Smooth muscle cell (in vitro differentiated cells): ENCODE results near the gene MSI2. TPM values are rescaled to one million over a fixed set of nuclear protein-coding genes. Genes with fewer than 3 reads are reported as not detected.

Experiments used
- DNase-seq: peaks from one replicate; lab custom pipeline; 2025; ENCODE audit not compliant: unreplicated experiment; lab: John Stamatoyannopoulos, UW
- H2AFZ ChIP-seq: fragments of 200-600 bp; sonication (generic); 2 replicates; pipeline ENCODE4 v1.6.0; 2016; ENCODE audit warnings: antibody characterized with exemption, low read depth, mild to moderate bottlenecking
- H3F3A ChIP-seq: fragments of 200-600 bp; sonication (generic); 2 replicates; pipeline ENCODE4 v1.6.0; 2017; ENCODE audit warnings: antibody characterized with exemption, low read depth
- H3K27ac ChIP-seq: fragments of 200-600 bp; sonication (generic); 2 replicates; pipeline ENCODE4 v1.5.1; 2016; ENCODE audit warnings: low read depth, mild to moderate bottlenecking
- H3K27me3 ChIP-seq: fragments of 200-600 bp; sonication (generic); 2 replicates; pipeline ENCODE4 v1.6.1; 2016; ENCODE audit warnings: low read depth, mild to moderate bottlenecking
- H3K36me3 ChIP-seq: fragments of 200-600 bp; sonication (generic); 2 replicates; pipeline ENCODE4 v1.5.1; 2016; ENCODE audit warnings: low read depth
- H3K4me1 ChIP-seq: fragments of 200-600 bp; sonication (generic); 2 replicates; pipeline ENCODE4 v1.5.1; 2016; ENCODE audit warnings: low read depth
- H3K4me2 ChIP-seq: fragments of 200-600 bp; sonication (generic); 2 replicates; pipeline ENCODE4 v1.6.0; 2016; ENCODE audit warnings: mild to moderate bottlenecking
- H3K4me3 ChIP-seq: fragments of 200-600 bp; sonication (generic); 2 replicates; pipeline ENCODE4 v1.5.1; 2016; ENCODE audit warnings: mild to moderate bottlenecking
- H3K79me2 ChIP-seq: fragments of 200-600 bp; sonication (generic); 2 replicates; pipeline ENCODE4 v1.6.0; 2016; ENCODE audit warnings: low read depth, mild to moderate bottlenecking
- H3K9ac ChIP-seq: fragments of 200-600 bp; sonication (generic); 2 replicates; pipeline ENCODE4 v1.6.0; 2016; ENCODE audit warnings: low read depth
- H3K9me3 ChIP-seq: fragments of 200-600 bp; sonication (generic); replicated peaks from 2 replicates; pipeline ENCODE4 v1.5.1; 2016; ENCODE audit warnings: low read depth
- H4K20me1 ChIP-seq: fragments of 200-600 bp; sonication (generic); 2 replicates; pipeline ENCODE4 v1.6.0; 2016; ENCODE audit warnings: low read depth
- WGBS: methylation state at CpG from one replicate; pipeline ENCODE4 v1.1.7; 2016; ENCODE audit warnings: low lambda C conversion rate; 5-methylcytosine and 5-hydroxymethylcytosine counted together
- polyA plus RNA-seq: library from polyadenylated mRNA; unstranded; fragments of >200 nt; fragmentation: Nextera tagmentation; extraction: Ambion mirVana; gene quantifications from 2 replicates; pipeline ENCODE4 v1.2.1, GENCODE V29; 2016
- total RNA-seq: library from RNA; depleted of rRNA; stranded (reverse); fragments of >200 nt; gene quantifications from 2 replicates; pipeline ENCODE4 v1.2.3, GENCODE V29; 2014
- TF ChIP-seq, protein P1 (sequence below): fragments of 200-600 bp; sonication (generic); IDR thresholded peaks from 2 replicates; pipeline ENCODE4 v1.5.1; 2017; ENCODE audit warnings: borderline replicate concordance, mild to moderate bottlenecking, antibody characterized with exemption; ENCODE audit not compliant: insufficient read depth, poor library complexity, severe bottlenecking

Gene MSI2
- total and polyA plus RNA-seq, 2 experiments from 2014 or later: 5.7 to 36.5 TPM

DNA sequence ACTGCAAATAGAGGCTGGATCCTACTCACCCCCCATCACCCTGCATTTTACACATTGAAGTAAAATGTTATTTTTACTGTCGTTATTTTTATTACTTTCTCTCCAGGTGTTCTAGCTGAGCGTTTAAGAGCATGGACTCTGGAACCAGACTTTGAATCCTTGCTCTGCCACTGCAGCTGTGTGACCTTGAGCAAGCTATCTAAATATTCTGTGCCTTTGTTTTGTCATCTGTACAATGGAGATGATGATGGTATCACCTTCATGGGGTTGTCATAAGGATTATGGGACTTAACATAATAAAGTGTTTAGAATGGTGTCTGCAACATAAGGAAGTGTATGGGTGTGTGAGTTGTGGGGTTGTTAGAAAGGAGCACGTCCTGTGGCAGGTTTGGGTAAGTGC lies 17.8 kb downstream of the MSI2 start:
- peaks cover 76% of the 10 kb centered on the region for H4K20me1 ChIP-seq
- no peaks in the 10 kb centered on the region for H3K27me3 ChIP-seq
- H3K4me3 ChIP-seq: no peak overlapping the region
- H3F3A ChIP-seq: no peaks in the 10 kb centered on the region
- peaks cover 18% of the 10 kb centered on the region for H3K79me2 ChIP-seq
- no peak overlapping the region for H3K27ac ChIP-seq
- no peak overlapping the region for H3K4me2 ChIP-seq
- WGBS: 93% methylated on average over 3 of the region's 3 CpGs
- no peak overlapping the region for H3K9ac ChIP-seq
- H3K36me3 ChIP-seq: no peaks in the 10 kb centered on the region
- TF ChIP-seq, protein P1, sequence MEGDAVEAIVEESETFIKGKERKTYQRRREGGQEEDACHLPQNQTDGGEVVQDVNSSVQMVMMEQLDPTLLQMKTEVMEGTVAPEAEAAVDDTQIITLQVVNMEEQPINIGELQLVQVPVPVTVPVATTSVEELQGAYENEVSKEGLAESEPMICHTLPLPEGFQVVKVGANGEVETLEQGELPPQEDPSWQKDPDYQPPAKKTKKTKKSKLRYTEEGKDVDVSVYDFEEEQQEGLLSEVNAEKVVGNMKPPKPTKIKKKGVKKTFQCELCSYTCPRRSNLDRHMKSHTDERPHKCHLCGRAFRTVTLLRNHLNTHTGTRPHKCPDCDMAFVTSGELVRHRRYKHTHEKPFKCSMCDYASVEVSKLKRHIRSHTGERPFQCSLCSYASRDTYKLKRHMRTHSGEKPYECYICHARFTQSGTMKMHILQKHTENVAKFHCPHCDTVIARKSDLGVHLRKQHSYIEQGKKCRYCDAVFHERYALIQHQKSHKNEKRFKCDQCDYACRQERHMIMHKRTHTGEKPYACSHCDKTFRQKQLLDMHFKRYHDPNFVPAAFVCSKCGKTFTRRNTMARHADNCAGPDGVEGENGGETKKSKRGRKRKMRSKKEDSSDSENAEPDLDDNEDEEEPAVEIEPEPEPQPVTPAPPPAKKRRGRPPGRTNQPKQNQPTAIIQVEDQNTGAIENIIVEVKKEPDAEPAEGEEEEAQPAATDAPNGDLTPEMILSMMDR: no peak
- H3K9me3 ChIP-seq: no peaks in the 10 kb centered on the region
- no peak for DNase-seq
- no peak overlapping the region for H2AFZ ChIP-seq
- peaks cover 15% of the 10 kb centered on the region for H3K4me1 ChIP-seq

DNA sequence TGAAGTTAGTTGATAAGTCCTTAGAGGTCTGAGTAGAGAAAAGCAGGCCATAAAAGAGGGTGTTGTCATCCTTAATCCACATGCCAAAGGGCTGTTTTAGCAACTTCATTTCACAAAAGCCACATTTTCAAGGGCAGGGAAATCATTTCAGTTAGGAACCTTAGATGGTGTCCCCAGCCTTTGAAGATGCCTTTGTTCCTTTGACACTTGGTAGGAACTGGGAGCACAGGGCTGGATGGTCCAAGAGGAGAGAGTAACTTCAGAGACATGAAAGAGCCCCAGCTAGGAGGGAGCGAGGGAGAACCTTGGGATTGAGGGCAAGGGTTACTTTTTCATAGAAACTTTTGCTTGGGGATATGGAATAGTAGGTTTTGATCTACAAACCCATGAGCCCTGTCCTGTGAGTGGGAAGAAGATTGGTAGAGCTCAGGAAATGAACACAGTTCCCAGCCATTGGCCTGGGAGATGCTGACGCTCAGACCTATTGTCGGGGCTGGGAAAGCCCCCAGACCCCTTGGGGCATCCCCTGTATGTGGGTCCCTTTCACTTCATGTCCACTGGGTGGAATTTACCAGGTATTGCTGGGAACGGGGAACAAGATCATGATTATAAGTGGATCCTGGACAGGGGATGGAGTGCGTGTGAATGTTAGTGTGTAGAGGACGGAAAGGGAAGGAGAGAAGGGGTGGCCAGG lies 18.9 kb downstream of the MSI2 start:
- Histone ChIP-seq H3K79me2 (peaks cover 11% of the 10 kb centered on the region), H4K20me1 (peaks cover 74% of the 10 kb centered on the region), H3K9me3 (no peaks in the 10 kb centered on the region), H3K27ac (no peak overlapping the region), H3K4me3 (no peak overlapping the region), H2AFZ (no peak overlapping the region), H3F3A (no peaks in the 10 kb centered on the region), H3K4me2 (no peak overlapping the region), H3K9ac (no peak overlapping the region), H3K27me3 (no peaks in the 10 kb centered on the region), H3K36me3 (no peaks in the 10 kb centered on the region), H3K4me1 (peaks cover 14% of the 10 kb centered on the region)
- TF ChIP-seq, protein P1: no peak
- 96% methylated on average over 6 of the region's 6 CpGs for WGBS
- DNase-seq: no peak

DNA sequence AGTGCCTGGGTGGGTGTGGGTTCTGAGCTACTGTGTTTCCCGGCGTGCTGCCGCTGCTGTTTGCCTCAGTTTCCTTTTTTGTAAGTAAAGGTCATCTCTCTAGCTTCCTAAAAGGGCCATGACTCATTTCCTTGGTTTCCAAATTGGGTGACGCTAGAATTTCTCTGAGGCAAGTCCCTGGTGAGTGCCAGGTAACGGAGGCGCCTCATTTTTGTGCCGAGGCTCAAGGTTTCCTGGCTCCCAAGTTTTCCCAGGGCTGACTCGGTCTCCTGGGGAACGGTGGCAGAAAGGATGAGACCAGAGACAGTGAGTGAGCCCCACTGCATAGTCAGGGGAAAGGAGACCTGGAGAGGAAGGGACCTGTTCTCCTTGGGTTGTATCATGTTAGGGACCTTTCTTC lies 20.3 kb downstream of the MSI2 start:
- peaks cover 69% of the 10 kb centered on the region for H4K20me1 ChIP-seq
- no peak overlapping the region for H3K27ac ChIP-seq
- H3K36me3 ChIP-seq: no peaks in the 10 kb centered on the region
- no peak for DNase-seq
- H3K4me2 ChIP-seq: no peak overlapping the region
- no peaks in the 10 kb centered on the region for H3F3A ChIP-seq
- WGBS: 96% methylated on average over 9 of the region's 9 CpGs
- no peaks in the 10 kb centered on the region for H3K9me3 ChIP-seq
- H3K4me1 ChIP-seq: peaks cover 5% of the 10 kb centered on the region
- H3K9ac ChIP-seq: no peak overlapping the region
- H3K79me2 ChIP-seq: peaks cover 6% of the 10 kb centered on the region
- no peak overlapping the region for H2AFZ ChIP-seq
- H3K4me3 ChIP-seq: no peak overlapping the region
- no peaks in the 10 kb centered on the region for H3K27me3 ChIP-seq
- TF ChIP-seq, protein P1: no peak
